H9 (cell line): ENCODE data around the gene SFR1. TPM values are rescaled to one million over a fixed set of nuclear protein-coding genes. Genes with fewer than 3 reads are reported as not detected.

Source experiments
- DNase-seq: peaks from one replicate; pipeline ENCODE4 v3.0.0-alpha.2; 2017
- H2AFZ ChIP-seq: one replicate; pipeline ENCODE4 v1.6.1; 2013; ENCODE audit warnings: mild to moderate bottlenecking, low read length, control low read depth, moderate library complexity
- H2AK5ac ChIP-seq: 2 replicates; pipeline ENCODE4 v1.6.1; 2013; ENCODE audit warnings: low read length, control low read depth, mixed read lengths; ENCODE audit not compliant: insufficient read length
- H2BK120ac ChIP-seq: one replicate; pipeline ENCODE4 v1.6.1; 2013; ENCODE audit warnings: low read depth, mild to moderate bottlenecking, low read length, control low read depth, inconsistent platforms; ENCODE audit not compliant: poor library complexity, severe bottlenecking
- H2BK12ac ChIP-seq: 2 replicates; pipeline ENCODE4 v1.6.1; 2013; ENCODE audit warnings: low read length, control low read depth, mixed read lengths, low read depth; ENCODE audit not compliant: insufficient read length
- H2BK15ac ChIP-seq: 2 replicates; pipeline ENCODE4 v1.6.1; 2013; ENCODE audit warnings: low read depth, low read length, control low read depth
- H2BK20ac ChIP-seq: one replicate; pipeline ENCODE4 v1.6.1; 2013; ENCODE audit warnings: low read depth, mild to moderate bottlenecking, low read length, control low read depth, inconsistent platforms; ENCODE audit not compliant: poor library complexity, severe bottlenecking
- H2BK5ac ChIP-seq: 2 replicates; pipeline ENCODE4 v1.6.1; 2013; ENCODE audit warnings: low read length, control low read depth, mixed read lengths; ENCODE audit not compliant: insufficient read length
- H3K14ac ChIP-seq: 2 replicates; pipeline ENCODE4 v1.6.1; 2013; ENCODE audit warnings: low read length, control low read depth; ENCODE audit not compliant: insufficient read depth
- H3K18ac ChIP-seq: 2 replicates; pipeline ENCODE4 v1.6.1; 2013; ENCODE audit warnings: low read depth, mild to moderate bottlenecking, mixed read lengths, low read length, control low read depth; ENCODE audit not compliant: insufficient read length
- H3K23ac ChIP-seq: 2 replicates; pipeline ENCODE4 v1.6.1; 2013; ENCODE audit warnings: low read length, control low read depth, mixed read lengths, low read depth; ENCODE audit not compliant: insufficient read length
- H3K23me2 ChIP-seq: 2 replicates; pipeline ENCODE4 v1.6.1; 2013; ENCODE audit warnings: low read depth, mild to moderate bottlenecking, mixed read lengths, low read length, control low read depth; ENCODE audit not compliant: insufficient read length, poor library complexity, severe bottlenecking
- H3K27ac ChIP-seq: 2 replicates; pipeline ENCODE4 v1.5.1; 2013; ENCODE audit warnings: low read length, control low read depth, mixed read lengths, low read depth; ENCODE audit not compliant: insufficient read length
- H3K27me3 ChIP-seq: 2 replicates; pipeline ENCODE4 v1.6.1; 2013; ENCODE audit warnings: low read length, control low read depth, inconsistent platforms; ENCODE audit not compliant: insufficient read depth
- H3K4ac ChIP-seq: 2 replicates; pipeline ENCODE4 v1.6.1; 2013; ENCODE audit warnings: low read depth, mild to moderate bottlenecking, control low read depth, inconsistent platforms, low read length, moderate library complexity
- H3K4me1 ChIP-seq: 2 replicates; pipeline ENCODE4 v1.6.1; 2013; ENCODE audit warnings: low read length, control low read depth, inconsistent platforms; ENCODE audit not compliant: insufficient read depth
- H3K4me2 ChIP-seq: 2 replicates; pipeline ENCODE4 v1.6.1; 2013; ENCODE audit warnings: low read length, control low read depth, mixed read lengths; ENCODE audit not compliant: insufficient read length, insufficient read depth
- H3K56ac ChIP-seq: 2 replicates; pipeline ENCODE4 v1.6.1; 2013; ENCODE audit warnings: low read depth, mild to moderate bottlenecking, mixed read lengths, low read length, control low read depth; ENCODE audit not compliant: insufficient read length
- H3K79me1 ChIP-seq: 2 replicates; pipeline ENCODE4 v1.6.1; 2013; ENCODE audit warnings: low read depth, mild to moderate bottlenecking, moderate library complexity, low read length, control low read depth, inconsistent platforms; ENCODE audit not compliant: insufficient read depth, poor library complexity, severe bottlenecking
- H3K79me2 ChIP-seq: 2 replicates; pipeline ENCODE4 v1.6.1; 2013; ENCODE audit warnings: low read length, control low read depth, inconsistent platforms; ENCODE audit not compliant: insufficient read depth
- H3K9ac ChIP-seq: 2 replicates; pipeline ENCODE4 v1.6.1; 2013; ENCODE audit warnings: low read length, control low read depth, mixed read lengths; ENCODE audit not compliant: insufficient read length; ENCODE audit errors: extremely low read depth
- H3K9me3 ChIP-seq: one replicate; pipeline ENCODE4 v1.6.1; 2013; ENCODE audit warnings: low read depth, low read length, inconsistent platforms; ENCODE audit not compliant: control insufficient read depth
- H3T11ph ChIP-seq: one replicate; pipeline ENCODE4 v1.6.1; 2013; ENCODE audit warnings: mild to moderate bottlenecking, low read length, control low read depth, inconsistent platforms
- H4K20me1 ChIP-seq: one replicate; pipeline ENCODE4 v1.6.1; 2013; ENCODE audit not compliant: control insufficient read depth, insufficient read length, insufficient read depth
- H4K5ac ChIP-seq: 2 replicates; pipeline ENCODE4 v1.6.1; 2013; ENCODE audit warnings: low read depth, mild to moderate bottlenecking, mixed read lengths, low read length, control low read depth; ENCODE audit not compliant: insufficient read length
- H4K8ac ChIP-seq: replicated peaks from 2 replicates; pipeline ENCODE4 v1.6.1; 2013; ENCODE audit warnings: low read length, control low read depth, mixed read lengths, low read depth; ENCODE audit not compliant: insufficient read length
- H4K91ac ChIP-seq: 2 replicates; pipeline ENCODE4 v1.6.1; 2013; ENCODE audit warnings: low read depth, mild to moderate bottlenecking, moderate library complexity, mixed read lengths, low read length, control low read depth; ENCODE audit not compliant: insufficient read length
- H3K27ac Mint-ChIP-seq, 3 experiments: 2 replicates in 2 of 3; 3 replicates in 1 of 3; pipeline ENCODE4 v1.8.0; 2020 to 2021; ENCODE audit warnings: mixed read lengths in 3 of 3, mild to moderate bottlenecking in 1 of 3, moderate library complexity in 1 of 3
- H3K27me3 Mint-ChIP-seq: 2 replicates; pipeline ENCODE4 v1.8.0; 2021; ENCODE audit warnings: low read depth, mild to moderate bottlenecking, moderate library complexity, mixed read lengths
- H3K36me3 Mint-ChIP-seq, 3 experiments: 2 replicates in 2 of 3; 3 replicates in 1 of 3; pipeline ENCODE4 v1.8.0; 2020 to 2021; ENCODE audit warnings: low read depth in 3 of 3, mixed read lengths in 3 of 3; ENCODE audit not compliant: insufficient read depth in 1 of 3
- H3K4me1 Mint-ChIP-seq, 2 experiments: 2 replicates each; pipeline ENCODE4 v1.8.0; 2020; ENCODE audit warnings: mixed read lengths in 2 of 2
- H3K4me3 Mint-ChIP-seq, 2 experiments: 2 replicates in 1 of 2; 3 replicates in 1 of 2; pipeline ENCODE4 v1.8.0; 2020 to 2021; ENCODE audit warnings: mild to moderate bottlenecking in 2 of 2, mixed read lengths in 2 of 2, moderate library complexity in 1 of 2
- H3K9me3 Mint-ChIP-seq, 2 experiments: 2 replicates in 1 of 2; 3 replicates in 1 of 2; pipeline ENCODE4 v1.8.0; 2020; ENCODE audit warnings: mild to moderate bottlenecking in 2 of 2, mixed read lengths in 2 of 2, moderate library complexity in 1 of 2
- CTCF ChIP-seq: fragments of 200-600 bp; sonication (generic); conservative IDR thresholded peaks from 3 replicates; pipeline ENCODE4 v1.8.0; 2021; ENCODE audit warnings: antibody characterized with exemption, mild to moderate bottlenecking
- WGBS: extraction: QIAGEN DNeasy Blood & Tissue Kit; methylation state at CpG from one replicate; pipeline ENCODE4 v1.1.7; 2013; ENCODE audit warnings: missing lambda C conversion rate, low lambda C conversion rate, mixed read lengths; ENCODE audit not compliant: insufficient read length; ENCODE audit errors: extremely low coverage; 5-methylcytosine and 5-hydroxymethylcytosine counted together
- total RNA-seq: library from RNA; stranded (reverse); gene quantifications from 2 replicates; pipeline ENCODE4 v1.2.1, GENCODE V29; 2021

Gene SFR1
- total RNA-seq, 1 experiment from 2014 or later, result 6.5 TPM

DNA sequence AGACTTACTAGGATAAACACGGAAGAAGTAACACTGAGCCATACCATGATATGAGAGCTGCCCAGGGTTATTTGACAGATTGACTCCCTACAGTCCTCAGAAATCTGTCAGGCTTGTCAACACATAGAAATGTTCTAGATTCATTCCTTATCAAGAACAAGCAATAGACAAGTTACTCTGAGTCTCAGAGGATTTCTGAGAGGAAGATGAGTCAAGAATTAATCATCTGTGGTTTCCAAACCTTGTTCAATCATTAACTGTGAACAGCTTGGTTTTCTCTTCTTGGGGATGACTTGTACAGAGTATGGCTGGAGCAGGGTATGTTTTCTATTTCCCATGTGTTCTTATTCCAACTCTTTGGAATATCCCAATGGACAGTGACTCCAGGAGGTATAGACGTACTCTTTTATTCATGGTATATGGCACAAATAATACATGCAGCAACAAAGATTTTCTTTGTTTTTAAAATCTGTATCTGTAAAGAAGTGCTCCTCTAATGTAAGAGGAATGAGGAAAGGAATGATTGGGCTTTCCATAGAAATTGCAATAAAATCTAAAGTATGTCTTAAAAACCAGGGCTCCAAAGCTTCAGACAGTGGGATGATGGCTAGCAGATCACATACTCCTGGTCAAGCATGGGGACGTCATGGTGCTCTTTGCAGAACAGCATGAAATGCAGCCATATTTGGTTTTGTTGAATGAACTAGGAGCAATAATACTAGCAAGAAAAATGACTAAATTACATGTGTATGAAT is 11.9 kb upstream of the SFR1 start:
- Histone ChIP-seq H3K4ac (no peak overlapping the region), H3K23ac (no peak overlapping the region), H4K20me1 (no peaks in the 10 kb centered on the region), H3K9ac (no peak overlapping the region), H2AFZ (no peak overlapping the region), H3K9me3 (no peaks in the 10 kb centered on the region), H3K27ac (no peak overlapping the region), H3K79me1 (no peaks in the 10 kb centered on the region), H4K91ac (no peak overlapping the region), H2AK5ac (no peak overlapping the region), H3K4me2 (no peak overlapping the region), H2BK120ac (no peak overlapping the region), H3K23me2 (no peaks in the 10 kb centered on the region), H4K5ac (no peak overlapping the region), H3K79me2 (no peaks in the 10 kb centered on the region), H4K8ac (no peak overlapping the region), H3K27me3 (no peaks in the 10 kb centered on the region; the same call in 1 of the 2 replicates), H2BK20ac (no peak overlapping the region), H2BK12ac (no peak overlapping the region), H3K56ac (no peak overlapping the region), H3K14ac (no peak overlapping the region), H2BK5ac (no peak overlapping the region), H3K18ac (no peak overlapping the region), H2BK15ac (no peak overlapping the region), H3T11ph (no peak overlapping the region), H3K4me1 (no peaks in the 10 kb centered on the region; the same call in 1 of the 2 replicates)
- H3K4me1 Mint-ChIP-seq, result peaks cover 0 to 4% of the 10 kb centered on the region in 2 experiments; a peak in 2 of 4 replicates
- H3K4me3 Mint-ChIP-seq, result no peak overlapping the region
- no peak for DNase-seq
- no peak overlapping the region; a peak in 1 of 7 replicates for H3K27ac Mint-ChIP-seq
- no CpG with 5 or more reads among the region's 3 CpGs for WGBS
- TF ChIP-seq CTCF, result no peak
- no peaks in the 10 kb centered on the region for H3K27me3 Mint-ChIP-seq
- H3K36me3 Mint-ChIP-seq, result no peaks in the 10 kb centered on the region
- H3K9me3 Mint-ChIP-seq, result no peaks in the 10 kb centered on the region
